DMS79 (cell line): ENCODE results near the gene SF3B2.

Experiments
- DNase-seq: peaks from one replicate; lab custom pipeline; 2025; lab: John Stamatoyannopoulos, UW

SF3B2 gene

GRCh38 chr11:66047541-66048365 lies 4.4 kb upstream of the SF3B2 start:
- no peak for DNase-seq

DNA sequence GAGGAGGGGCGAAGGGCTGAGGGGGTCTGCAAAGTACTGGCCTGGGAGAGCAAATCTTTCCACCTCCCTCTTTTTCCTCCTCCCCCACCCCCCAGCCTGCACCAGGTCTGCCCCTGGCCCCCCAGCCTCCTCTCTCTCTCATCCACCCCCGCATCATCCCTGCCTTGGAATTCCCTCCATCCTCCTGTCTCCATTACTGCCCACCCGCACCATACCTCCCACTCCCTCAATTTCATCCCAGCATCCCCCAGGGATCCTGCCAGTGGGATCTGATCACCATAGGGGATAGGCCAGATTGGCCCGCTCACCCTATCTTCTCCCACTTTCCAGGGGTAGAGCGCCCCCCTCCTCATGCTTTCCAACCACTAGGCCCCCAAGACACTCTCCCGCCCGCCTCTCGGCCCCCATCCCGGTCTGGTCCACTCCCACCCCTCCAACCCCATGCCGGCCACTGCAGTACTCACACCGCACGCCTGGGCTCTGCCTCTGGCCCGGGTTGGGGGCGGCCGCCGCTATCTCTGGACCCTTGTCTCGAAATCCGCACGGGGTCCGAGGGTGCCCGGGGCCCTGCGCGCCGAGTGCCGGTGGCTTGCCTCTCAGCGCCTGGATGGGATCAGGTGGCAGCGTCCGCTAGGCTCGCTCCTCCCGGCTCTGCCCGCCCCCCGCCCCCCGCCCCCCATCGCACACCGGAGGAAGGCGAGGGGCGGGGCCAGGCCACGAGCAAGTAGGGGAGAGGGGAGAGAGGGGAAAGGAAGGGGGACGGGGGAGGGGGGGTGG lies 3.4 kb upstream of the SF3B2 start, which contains the start of gene GAL3ST3:
Gene GAL3ST3, minus strand, starts transcription at position 615 of the 777 bp plus-strand sequence. CDS start 3,746 bp downstream, outside the sequence.
- DNase-seq: peak; percentile 28

- peak; percentile 67 for DNase-seq
Observed at GRCh38 chr11:66050581-66051231, 1.5 kb upstream of the SF3B2 start.

DNA sequence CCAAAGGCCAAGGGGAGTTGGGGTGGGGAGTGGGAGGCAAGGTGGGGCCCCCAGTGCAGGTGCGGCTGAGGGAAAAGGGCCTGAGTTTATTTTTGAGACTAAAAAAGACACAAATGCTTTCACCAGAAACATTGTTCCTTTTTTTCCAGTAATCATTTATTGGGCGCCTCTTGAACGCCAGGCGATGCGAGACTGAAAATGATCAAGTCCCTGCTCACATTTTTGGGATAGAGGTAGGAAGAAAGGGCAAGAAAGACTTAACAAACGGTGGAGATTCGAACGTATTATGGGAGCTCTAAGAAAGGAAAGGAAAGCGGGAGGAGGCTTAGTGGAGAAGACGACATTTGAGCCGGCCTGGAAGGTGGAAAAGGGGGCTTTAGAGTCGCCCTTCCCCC lies 796 bp upstream of the SF3B2 start:
- DNase-seq: peak; percentile 63

GRCh38 chr11:66052664-66052982 lies 459 bp downstream of the SF3B2 start:
- DNase-seq: no peak

DNA sequence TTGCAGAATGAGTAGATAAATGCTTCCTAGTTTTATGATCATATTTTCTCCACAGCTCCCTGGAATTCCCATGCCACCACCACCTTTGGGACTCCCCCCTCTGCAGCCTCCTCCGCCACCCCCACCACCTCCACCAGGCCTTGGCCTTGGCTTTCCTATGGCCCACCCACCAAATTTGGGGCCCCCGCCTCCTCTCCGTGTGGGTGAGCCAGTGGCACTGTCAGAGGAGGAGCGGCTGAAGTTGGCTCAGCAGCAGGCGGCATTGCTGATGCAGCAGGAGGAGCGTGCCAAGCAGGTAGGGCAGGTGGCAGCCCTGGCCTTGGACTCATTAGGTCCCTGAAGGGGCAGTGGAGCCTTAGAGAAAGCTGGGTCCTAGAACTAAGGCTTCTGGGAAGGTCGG lies 2.9 kb downstream of the SF3B2 start:
- DNase-seq: no peak

DNA sequence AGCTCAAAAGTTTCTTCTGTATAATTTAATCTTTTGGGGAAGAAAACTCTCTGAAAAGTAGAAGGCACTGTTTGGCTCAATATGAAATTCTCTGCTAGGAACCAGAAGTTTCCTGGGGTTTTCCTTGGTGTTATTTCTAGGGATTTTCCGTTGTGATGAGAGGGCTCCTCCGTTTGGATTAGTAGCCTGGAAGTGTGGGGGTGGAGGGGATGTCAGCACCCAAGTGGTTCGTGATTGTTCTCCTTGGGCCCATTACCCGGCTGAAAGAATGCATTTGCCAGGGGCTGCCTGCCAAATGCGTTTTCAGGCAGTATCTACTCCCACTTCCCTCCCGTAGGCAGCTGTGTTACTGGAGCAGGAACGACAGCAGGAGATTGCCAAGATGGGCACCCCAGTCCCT lies 4.3 kb downstream of the SF3B2 start:
- DNase-seq: no peak

DNA sequence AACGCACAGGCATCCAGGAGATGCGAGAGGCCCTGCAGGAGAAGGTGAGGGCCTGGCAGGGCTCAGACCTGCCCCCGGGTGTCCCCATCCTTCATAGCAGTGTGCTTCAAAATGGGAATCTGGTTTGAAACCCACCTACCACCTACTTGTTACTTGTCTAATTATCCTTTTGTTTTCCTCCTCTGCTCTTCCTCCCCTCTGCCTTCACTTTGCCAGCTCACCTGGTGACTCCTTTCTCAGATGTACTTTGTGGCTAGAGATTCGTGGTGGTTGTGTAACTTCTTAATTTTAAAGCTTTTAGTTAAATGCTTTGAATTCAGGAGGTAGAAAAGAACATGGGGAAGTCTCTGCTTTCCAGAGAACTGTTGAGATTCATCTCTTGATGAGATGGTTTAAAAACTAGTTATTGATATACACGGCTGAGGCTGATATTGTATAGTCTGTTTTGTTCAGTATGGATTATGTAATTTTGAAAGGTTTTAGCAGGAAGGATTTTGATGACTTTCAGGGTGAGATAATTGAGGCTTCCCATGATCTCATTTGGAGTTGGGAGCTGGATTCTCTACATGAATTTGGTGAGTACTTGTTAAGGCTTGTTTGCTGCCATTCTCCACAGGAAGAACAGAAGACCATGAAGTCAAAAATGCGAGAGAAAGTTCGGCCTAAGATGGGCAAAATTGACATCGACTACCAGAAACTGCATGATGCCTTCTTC lies 8.0 kb downstream of the SF3B2 start:
- no peak for DNase-seq

- DNase-seq: no peak
Observed at GRCh38 chr11:66061268-66061667, 9.1 kb downstream of the SF3B2 start.

GRCh38 chr11:66062408-66062807 lies 10.2 kb downstream of the SF3B2 start:
- no peak for DNase-seq

DNA sequence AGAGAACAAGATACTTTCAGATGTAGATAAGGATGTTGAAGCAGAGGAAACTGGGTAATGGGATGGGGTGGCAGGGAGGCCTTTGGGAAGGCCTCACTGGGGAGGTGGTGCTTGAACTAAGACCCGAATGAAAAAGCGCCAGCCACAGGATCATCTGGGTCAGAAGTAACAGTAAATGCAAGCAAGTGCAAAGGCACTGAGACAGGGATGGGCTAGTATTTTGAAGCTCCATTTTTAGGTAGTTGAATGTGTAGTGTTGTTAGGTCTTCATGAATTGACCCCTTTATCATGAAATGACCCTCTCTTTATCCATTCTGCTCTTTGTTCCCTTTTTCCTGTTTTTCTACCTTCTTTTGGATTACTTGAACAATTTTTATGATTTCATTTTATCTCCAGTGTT lies 11.7 kb downstream of the SF3B2 start:
- DNase-seq: no peak

DNA sequence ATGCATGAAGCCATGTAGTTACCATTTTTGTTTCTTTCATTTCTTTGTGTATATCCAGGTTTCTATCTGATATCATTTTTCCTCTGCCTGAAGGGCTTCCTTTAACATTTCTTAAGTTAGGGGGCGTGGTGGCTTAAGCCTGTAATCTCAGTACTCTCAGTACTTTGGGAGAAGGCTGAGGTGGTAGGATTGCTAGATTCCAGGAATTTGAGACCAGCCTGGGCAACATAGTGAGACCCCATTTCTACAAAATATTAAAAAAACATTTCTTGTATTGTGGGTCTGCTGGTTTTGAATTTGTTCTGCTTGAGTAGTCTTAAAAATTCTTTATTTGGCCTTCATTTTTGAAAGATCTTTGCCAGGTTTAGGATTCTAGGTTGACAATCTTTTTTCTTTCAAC lies 12.4 kb downstream of the SF3B2 start:
- DNase-seq: no peak

DNA sequence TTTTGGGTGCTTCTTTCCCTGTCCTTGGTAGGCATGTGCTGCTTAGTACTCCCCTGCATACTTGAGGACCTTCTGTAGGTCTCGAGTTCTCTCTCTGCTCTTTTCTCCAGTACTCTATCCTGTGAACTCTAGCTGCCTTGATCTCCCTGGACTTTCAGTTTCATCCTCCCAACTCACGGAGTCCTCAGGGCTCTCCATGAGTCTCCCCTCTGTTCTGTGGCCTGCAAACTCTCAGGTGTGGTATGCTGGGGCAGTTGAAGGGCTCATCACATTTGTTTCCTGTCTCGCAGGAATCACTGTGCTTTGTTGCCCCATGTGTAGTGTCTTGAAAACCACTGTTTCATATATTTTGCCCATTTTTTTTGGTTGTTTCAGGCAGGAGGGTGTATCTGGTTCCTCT lies 14.6 kb downstream of the SF3B2 start:
- DNase-seq: no peak

GRCh38 chr11:66067640-66068039 lies 15.5 kb downstream of the SF3B2 start:
- DNase-seq: no peak

DNA sequence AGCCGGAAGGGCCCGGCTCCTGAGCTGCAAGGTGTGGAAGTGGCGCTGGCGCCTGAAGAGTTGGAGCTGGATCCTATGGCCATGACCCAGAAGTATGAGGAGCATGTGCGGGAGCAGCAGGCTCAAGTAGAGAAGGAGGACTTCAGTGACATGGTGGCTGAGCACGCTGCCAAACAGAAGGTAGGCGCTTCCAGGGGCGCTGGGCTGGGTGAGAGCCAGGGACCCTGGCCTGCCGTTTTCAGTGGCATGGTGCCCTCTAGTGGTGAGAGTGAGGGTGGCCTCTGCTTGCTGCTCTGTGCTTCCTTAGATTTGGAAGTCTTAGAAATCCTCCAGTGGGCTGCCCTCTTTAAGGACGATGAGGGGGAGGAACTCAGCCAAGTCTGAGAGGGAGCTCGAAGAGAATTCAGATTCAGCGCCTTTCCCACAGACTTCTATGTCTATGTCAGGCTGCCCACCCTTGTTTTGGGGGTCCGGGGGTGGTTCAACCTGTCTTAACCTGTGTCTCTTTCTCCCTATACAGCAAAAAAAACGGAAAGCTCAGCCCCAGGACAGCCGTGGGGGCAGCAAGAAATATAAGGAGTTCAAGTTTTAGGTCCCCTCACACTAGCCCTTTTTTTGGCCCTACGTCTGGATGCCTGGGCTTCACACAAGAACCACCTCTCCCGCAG lies 16.1 kb downstream of the SF3B2 start:
- peak; percentile 65 for DNase-seq

DNA sequence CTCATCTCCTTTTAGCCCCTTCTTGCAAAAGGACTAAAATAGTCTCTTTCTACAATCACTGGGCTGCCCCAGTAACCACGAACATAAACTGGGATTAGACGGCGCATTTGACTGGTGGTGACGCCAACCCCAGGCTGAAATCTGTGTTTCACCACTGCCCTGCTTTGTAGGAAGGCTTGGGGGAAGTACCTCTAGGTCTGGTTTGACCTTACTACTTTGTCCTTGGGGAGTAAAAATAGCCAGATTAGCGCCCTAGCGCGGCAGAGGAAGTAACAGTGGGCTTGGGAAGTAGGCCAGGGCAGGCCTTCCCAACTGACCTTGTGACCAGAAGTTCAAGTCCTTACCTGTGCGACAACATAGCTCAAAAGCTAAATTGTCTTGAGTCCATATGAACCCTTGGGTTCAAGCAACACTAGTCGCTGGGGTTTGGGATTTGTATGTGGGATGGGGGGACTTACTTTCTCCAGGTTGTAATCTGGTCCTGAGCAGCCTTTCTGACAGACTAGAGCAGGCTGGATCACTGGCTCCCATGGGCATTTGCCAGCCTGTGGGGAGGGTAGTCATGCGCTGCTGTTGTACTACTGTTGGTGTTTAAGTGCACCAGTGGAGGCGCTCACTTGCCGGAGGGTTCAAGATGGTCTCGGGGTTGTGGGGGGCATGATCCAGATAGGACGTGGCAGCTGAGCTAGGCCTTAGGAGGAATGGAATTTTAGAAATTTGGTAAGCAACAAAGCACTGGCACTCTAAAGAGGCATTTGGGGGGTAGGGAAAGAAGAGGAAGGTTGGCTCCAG lies 17.0 kb downstream of the SF3B2 start:
- no peak for DNase-seq

GRCh38 chr11:66069715-66070603 lies 17.8 kb downstream of the SF3B2 start, which contains the start of gene PACS1:
PACS1 (plus strand) TSS chr11:66070272; CDS start chr11:66070487, 215 bp downstream.
- DNase-seq: no peak

- no peak for DNase-seq
Observed at GRCh38 chr11:66070604-66071380, 18.6 kb downstream of the SF3B2 start.

DNA sequence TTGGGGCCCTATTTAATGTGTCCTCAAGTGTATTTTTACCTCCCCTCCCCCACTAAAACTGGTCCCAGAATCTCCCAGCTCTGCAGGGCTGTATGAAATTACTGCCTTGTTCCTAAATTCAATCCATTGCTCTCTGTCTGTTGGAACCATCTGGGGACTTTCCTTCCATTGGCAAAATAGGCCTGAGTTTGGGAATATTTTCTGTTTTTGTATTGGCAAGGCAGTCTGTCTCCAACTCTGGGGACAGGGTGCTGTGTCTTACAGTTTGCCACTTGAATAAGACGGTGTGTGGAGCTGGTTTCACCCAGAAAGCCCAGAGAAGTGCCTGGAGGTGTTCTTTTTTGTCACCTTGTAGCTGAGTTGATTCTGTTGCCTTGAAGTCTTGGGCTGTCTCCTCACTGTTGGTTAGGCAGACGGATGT lies 19.2 kb downstream of the SF3B2 start:
- DNase-seq: no peak
